Astrocyte of the spinal cord (primary cell): Measurements from ENCODE around the gene NAP1L1.

Experiments used
- DNase-seq: peaks from one replicate; pipeline ENCODE4 v3.0.0; 2011; ENCODE audit warnings: low read depth, low spot score
- H3K4me3 ChIP-seq: 2 replicates; pipeline ENCODE4 v1.5.1; 2011; ENCODE audit warnings: low read depth, mild to moderate bottlenecking, low read length, moderate library complexity
- CTCF ChIP-seq: IDR thresholded peaks from 2 replicates; pipeline ENCODE4 v1.5.1; 2012; ENCODE audit warnings: low read depth, mild to moderate bottlenecking, low read length, inconsistent platforms
- in situ Hi-C: cut with HindIII; loops from 2 replicates; pipeline ENCODE4 v1.10.0; 2017; ENCODE audit warnings: low sequenced_read_pairs

NAP1L1 gene

GRCh38 chr12:76008428-76008827 lies 76.1 kb downstream of the NAP1L1 start:
- no peak for DNase-seq
- no peak for TF ChIP-seq CTCF
- in situ Hi-C loops: no loop called here
- no peak overlapping the region for H3K4me3 ChIP-seq

- in situ Hi-C loops: no loop called here
- H3K4me3 ChIP-seq: no peak overlapping the region
- no peak for TF ChIP-seq CTCF
Measured at GRCh38 chr12:76007640-76008039, 76.8 kb downstream of the NAP1L1 start.

GRCh38 chr12:76006028-76006925 lies 78.2 kb downstream of the NAP1L1 start:
- no peak for TF ChIP-seq CTCF
- no peak for DNase-seq
- no peak overlapping the region for H3K4me3 ChIP-seq
- in situ Hi-C loops: no loop called here

More at GRCh38 chr12:76007640-76008039, 76.8 kb downstream of the NAP1L1 start:
- no peak for DNase-seq

GRCh38 chr12:76003355-76003638 lies 81.2 kb downstream of the NAP1L1 start:
- TF ChIP-seq CTCF: no peak
- in situ Hi-C loops: no loop called here
- H3K4me3 ChIP-seq: no peak overlapping the region
- DNase-seq: no peak

GRCh38 chr12:76002598-76003354 lies 81.7 kb downstream of the NAP1L1 start:
- TF ChIP-seq CTCF: no peak
- no peak for DNase-seq
- in situ Hi-C loops: no loop called here
- no peak overlapping the region for H3K4me3 ChIP-seq

GRCh38 chr12:75998292-75999063 lies 86.0 kb downstream of the NAP1L1 start:
- no peak for TF ChIP-seq CTCF
- no peak overlapping the region for H3K4me3 ChIP-seq
- in situ Hi-C loops: no loop called here
- DNase-seq: no peak
